Peyer's patch (tissue), 4 donors: ENCODE measurements around the gene ACRV1. TPM values are rescaled to one million over a fixed set of nuclear protein-coding genes. Genes with fewer than 3 reads are reported as not detected.

Experiments used
- DNase-seq, 3 donors: peaks; one replicate each; pipeline ENCODE4 v3.0.0-alpha.2; 2017 to 2019
- H3K27ac ChIP-seq, 4 donors: fragments of 200-600 bp; sonication (generic); one replicate each; pipeline ENCODE4 v1.5.1; 2016 to 2019
- H3K27me3 ChIP-seq, 2 donors: fragments of 200-600 bp; sonication (generic); one replicate each; pipeline ENCODE4 v1.5.1; 2019
- H3K36me3 ChIP-seq, 3 donors: fragments of 200-600 bp; sonication (generic); one replicate each; pipeline ENCODE4 v1.5.1; 2016 to 2019
- H3K4me1 ChIP-seq, 4 donors: fragments of 200-600 bp; sonication (generic); one replicate each; pipeline ENCODE4 v1.5.1; 2016 to 2019
- H3K4me3 ChIP-seq, 4 donors: fragments of 200-600 bp; sonication (generic); 1 replicate in 3 of 4; 2 replicates in 1 of 4; pipeline ENCODE4 v1.5.1; 2016 to 2019; ENCODE audit warnings: mild to moderate bottlenecking in 1 of 4
- H3K9me3 ChIP-seq, 4 donors: fragments of 200-600 bp; sonication (generic); one replicate each; pipeline ENCODE4 v1.5.1; 2016 to 2019; ENCODE audit warnings: mild to moderate bottlenecking in 1 of 4
- POLR2A ChIP-seq, 2 donors: fragments of 450-650 bp; IDR thresholded peaks; one replicate each; pipeline ENCODE4 v1.5.1; 2017; ENCODE audit warnings: antibody characterized with exemption in 2 of 2, mild to moderate bottlenecking in 2 of 2, moderate library complexity in 2 of 2
- total RNA-seq, 4 donors: library from RNA; depleted of rRNA; stranded (reverse); fragments of >200 nt; gene quantifications; one replicate each; pipeline ENCODE4 v1.1.0, GENCODE V29; 2016
- TF ChIP-seq, protein P1 (sequence below), 6 experiments: fragments of 450-650 bp in 4 of 6; fragments of 200-600 bp in 2 of 6; sonication (generic) in 1 of 6; IDR thresholded peaks; one replicate each; pipeline ENCODE4 v1.5.1; 2017 to 2019; ENCODE audit warnings: antibody characterized with exemption in 6 of 6, mild to moderate bottlenecking in 3 of 6, moderate library complexity in 1 of 6

ACRV1 gene
- total RNA-seq, 4 donors from 2014 or later, result not detected

DNA sequence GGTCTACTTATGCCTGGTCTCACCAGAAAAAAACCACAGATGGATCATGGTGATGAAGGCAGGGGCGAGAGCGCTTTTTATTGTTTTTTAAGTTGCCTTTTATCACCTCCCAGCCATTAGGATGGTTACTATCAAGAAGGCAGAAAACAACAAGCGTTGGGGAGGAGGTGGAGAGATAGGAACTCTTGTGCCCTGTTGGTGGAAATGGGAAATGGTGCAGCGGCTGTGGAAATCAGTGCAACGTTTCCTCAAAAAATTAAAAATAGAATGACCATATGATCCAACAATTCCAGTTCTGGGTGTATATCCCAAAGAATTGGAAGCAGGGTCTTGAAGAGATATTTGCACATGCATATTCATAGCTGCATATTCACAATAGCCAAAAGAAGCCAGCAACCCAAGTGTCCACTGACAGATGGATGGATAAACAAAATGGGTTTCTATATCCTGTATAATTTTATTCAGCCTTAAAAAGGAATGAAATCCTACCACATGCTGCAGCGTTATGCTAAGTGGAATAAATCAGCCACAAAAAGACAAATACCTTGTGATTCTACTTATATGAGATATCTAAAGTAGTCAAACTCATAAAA lies 20.5 kb upstream of the ACRV1 start:
- no peaks in the 10 kb centered on the region for H3K27me3 ChIP-seq
- H3K4me3 ChIP-seq, result no peak overlapping the region
- no peaks in the 10 kb centered on the region for H3K36me3 ChIP-seq
- no peaks in the 10 kb centered on the region for H3K4me1 ChIP-seq
- no peak for DNase-seq
- TF ChIP-seq, protein P1, sequence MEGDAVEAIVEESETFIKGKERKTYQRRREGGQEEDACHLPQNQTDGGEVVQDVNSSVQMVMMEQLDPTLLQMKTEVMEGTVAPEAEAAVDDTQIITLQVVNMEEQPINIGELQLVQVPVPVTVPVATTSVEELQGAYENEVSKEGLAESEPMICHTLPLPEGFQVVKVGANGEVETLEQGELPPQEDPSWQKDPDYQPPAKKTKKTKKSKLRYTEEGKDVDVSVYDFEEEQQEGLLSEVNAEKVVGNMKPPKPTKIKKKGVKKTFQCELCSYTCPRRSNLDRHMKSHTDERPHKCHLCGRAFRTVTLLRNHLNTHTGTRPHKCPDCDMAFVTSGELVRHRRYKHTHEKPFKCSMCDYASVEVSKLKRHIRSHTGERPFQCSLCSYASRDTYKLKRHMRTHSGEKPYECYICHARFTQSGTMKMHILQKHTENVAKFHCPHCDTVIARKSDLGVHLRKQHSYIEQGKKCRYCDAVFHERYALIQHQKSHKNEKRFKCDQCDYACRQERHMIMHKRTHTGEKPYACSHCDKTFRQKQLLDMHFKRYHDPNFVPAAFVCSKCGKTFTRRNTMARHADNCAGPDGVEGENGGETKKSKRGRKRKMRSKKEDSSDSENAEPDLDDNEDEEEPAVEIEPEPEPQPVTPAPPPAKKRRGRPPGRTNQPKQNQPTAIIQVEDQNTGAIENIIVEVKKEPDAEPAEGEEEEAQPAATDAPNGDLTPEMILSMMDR (IDR thresholded peaks at IDR 0.05), result no peak
- TF ChIP-seq POLR2A (IDR thresholded peaks at IDR 0.05), result no peak
- no peaks in the 10 kb centered on the region for H3K9me3 ChIP-seq
- H3K27ac ChIP-seq, result no peak overlapping the region

- no peak overlapping the region for H3K4me3 ChIP-seq
- no peaks in the 10 kb centered on the region for H3K4me1 ChIP-seq
- no peaks in the 10 kb centered on the region for H3K27me3 ChIP-seq
- H3K36me3 ChIP-seq, result no peaks in the 10 kb centered on the region
- TF ChIP-seq, protein P1 (IDR thresholded peaks at IDR 0.05), result no peak
- TF ChIP-seq POLR2A (IDR thresholded peaks at IDR 0.05), result no peak
- no peak for DNase-seq
- no peak overlapping the region for H3K27ac ChIP-seq
- no peaks in the 10 kb centered on the region for H3K9me3 ChIP-seq
Measured at GRCh38 chr11:125694951-125695350, 14.3 kb upstream of the ACRV1 start.

DNA sequence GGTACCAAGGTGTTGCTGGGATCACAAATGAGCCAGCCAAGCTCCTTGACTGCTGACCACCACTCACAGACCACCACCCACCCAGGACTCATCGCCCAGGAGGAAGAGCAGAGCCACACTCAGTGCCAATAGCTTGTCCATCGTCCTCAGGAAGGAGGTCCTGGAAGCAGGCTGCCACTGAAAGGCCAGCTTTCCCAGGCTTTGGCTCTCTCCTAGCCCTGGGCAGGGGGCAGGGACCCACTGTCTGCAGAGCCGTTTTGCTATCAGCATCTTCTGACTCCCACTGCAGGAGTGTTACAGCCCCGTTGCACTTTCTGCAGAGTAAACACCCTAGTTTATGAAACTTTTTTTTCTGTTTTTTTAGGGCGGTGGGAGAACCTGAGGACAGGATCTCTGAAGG lies 12.2 kb upstream of the ACRV1 start:
- Histone ChIP-seq H3K4me3 (no peak overlapping the region), H3K36me3 (no peaks in the 10 kb centered on the region), H3K9me3 (no peaks in the 10 kb centered on the region), H3K27me3 (no peaks in the 10 kb centered on the region), H3K27ac (no peak overlapping the region), H3K4me1 (no peaks in the 10 kb centered on the region)
- no peak for TF ChIP-seq POLR2A (IDR thresholded peaks at IDR 0.05)
- DNase-seq, result no peak

GRCh38 chr11:125690006-125690405 lies 9.4 kb upstream of the ACRV1 start:
- H3K27ac ChIP-seq, result no peak overlapping the region
- no peaks in the 10 kb centered on the region for H3K9me3 ChIP-seq
- H3K4me1 ChIP-seq, result no peaks in the 10 kb centered on the region
- no peak overlapping the region for H3K4me3 ChIP-seq
- DNase-seq, result no peak
- no peaks in the 10 kb centered on the region for H3K36me3 ChIP-seq
- no peak for TF ChIP-seq POLR2A (IDR thresholded peaks at IDR 0.05)
- TF ChIP-seq, protein P1 (IDR thresholded peaks at IDR 0.05), result no peak
- no peaks in the 10 kb centered on the region for H3K27me3 ChIP-seq

DNA sequence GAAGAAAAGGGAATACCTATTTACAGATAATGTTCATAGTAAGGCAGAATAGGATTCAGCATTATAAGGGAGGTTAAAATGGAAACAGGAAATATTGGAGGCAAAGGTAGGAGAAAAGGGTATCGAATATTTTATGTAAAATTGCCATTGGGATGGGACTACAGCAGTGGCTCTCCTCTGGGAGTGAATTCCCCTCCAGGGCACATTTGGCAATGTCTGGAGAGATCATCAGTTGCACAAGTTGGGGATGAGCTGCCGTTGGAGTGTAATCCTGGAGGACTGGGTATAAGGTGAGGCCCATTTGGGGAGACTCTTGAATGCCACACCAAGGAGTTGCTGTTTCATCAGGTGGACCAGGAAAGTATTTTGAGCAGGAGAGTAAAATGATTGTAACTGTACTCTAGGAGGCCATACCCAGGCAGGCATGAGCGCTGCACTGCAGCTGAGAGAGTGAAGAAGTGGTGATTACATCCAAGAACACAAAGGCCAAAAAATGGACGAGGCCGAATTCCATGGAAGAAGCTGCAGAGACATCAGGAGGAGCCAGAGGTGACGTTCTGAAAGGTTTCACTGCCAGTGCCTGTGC lies 8.7 kb upstream of the ACRV1 start:
- TF ChIP-seq POLR2A (IDR thresholded peaks at IDR 0.05), result no peak
- TF ChIP-seq, protein P1 (IDR thresholded peaks at IDR 0.05), result no peak
- Histone ChIP-seq H3K4me3 (no peak overlapping the region), H3K9me3 (no peaks in the 10 kb centered on the region), H3K27me3 (no peaks in the 10 kb centered on the region), H3K4me1 (no peaks in the 10 kb centered on the region), H3K27ac (no peak overlapping the region), H3K36me3 (no peaks in the 10 kb centered on the region)
- DNase-seq, result no peak

- DNase-seq, result no peak
- no peaks in the 10 kb centered on the region for H3K36me3 ChIP-seq
- no peak overlapping the region for H3K4me3 ChIP-seq
- H3K27me3 ChIP-seq, result no peaks in the 10 kb centered on the region
- no peaks in the 10 kb centered on the region for H3K9me3 ChIP-seq
- H3K4me1 ChIP-seq, result no peaks in the 10 kb centered on the region
- no peak overlapping the region for H3K27ac ChIP-seq
- no peak for TF ChIP-seq POLR2A (IDR thresholded peaks at IDR 0.05)
- TF ChIP-seq, protein P1 (IDR thresholded peaks at IDR 0.05), result no peak
Measured at GRCh38 chr11:125688632-125689031, 8.0 kb upstream of the ACRV1 start.
